GM21737 (cell line): ENCODE data around the gene SETBP1.

Experiments
- ATAC-seq: cut with Tn5 transposase; IDR thresholded peaks from one replicate; pipeline ENCODE4 v1.9.1; 2021; ENCODE audit warnings: mild to moderate bottlenecking, moderate library complexity; ENCODE audit not compliant: unreplicated experiment

The SETBP1 gene

GRCh38 chr18:44702594-44702993 lies 21.9 kb downstream of the SETBP1 start:
- ATAC-seq = no peak

DNA sequence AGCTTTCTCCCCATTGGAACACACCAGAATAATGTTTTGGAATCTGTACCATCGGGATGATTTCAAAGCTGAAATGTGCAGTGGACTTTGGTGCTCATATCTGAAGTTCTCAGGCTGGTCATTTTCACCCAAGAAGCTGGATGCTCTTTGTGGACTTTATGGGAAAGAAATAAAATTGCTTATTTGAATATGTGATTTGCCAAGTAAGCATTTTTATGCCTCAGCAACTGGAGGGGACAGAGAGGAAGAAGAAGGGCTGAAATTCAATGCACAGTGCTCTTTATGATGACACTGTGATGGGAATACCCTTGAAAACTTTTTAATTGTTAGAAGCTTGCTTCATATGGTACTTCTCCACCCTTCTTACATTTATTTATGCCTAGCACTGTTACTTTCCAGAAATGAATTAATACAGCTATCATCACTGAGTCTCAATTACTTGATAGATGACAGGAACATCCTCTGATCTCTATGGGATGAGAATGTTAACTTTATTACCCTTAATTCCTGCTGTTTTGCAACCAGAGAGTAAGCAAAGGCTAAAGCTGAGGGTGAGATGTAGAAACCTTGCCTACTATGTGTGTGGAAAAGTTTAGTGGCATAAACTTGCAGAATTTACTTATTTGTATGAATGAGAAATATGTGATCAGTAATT lies 23.6 kb downstream of the SETBP1 start:
- no peak for ATAC-seq

GRCh38 chr18:44705075-44705675 lies 24.5 kb downstream of the SETBP1 start:
- ATAC-seq = no peak

- ATAC-seq = no peak
Observed at GRCh38 chr18:44708451-44709083, 27.9 kb downstream of the SETBP1 start.

- ATAC-seq = peak; percentile 97
Observed at GRCh38 chr18:44709307-44710126, 28.8 kb downstream of the SETBP1 start.

GRCh38 chr18:44710931-44711330 lies 30.2 kb downstream of the SETBP1 start:
- no peak for ATAC-seq

DNA sequence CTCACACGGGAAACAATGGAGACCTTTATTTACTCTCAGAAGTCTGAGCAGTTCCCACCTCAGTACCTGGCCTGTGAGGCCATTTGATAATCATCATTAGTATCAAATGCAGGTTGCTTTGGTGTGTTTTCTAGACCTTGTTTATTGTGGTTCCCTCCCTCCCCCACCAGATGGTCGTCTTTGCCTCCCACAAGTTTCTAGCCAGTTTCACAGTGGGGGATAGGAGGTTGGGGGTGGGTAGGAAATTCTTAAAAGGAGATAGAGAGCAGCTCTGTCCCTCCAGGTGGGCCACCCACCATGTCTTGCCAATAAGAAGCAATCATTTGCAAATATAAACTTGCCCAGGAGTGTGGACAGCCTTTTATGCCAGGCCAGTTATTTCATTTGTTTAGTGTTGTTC lies 31.3 kb downstream of the SETBP1 start:
- no peak for ATAC-seq

DNA sequence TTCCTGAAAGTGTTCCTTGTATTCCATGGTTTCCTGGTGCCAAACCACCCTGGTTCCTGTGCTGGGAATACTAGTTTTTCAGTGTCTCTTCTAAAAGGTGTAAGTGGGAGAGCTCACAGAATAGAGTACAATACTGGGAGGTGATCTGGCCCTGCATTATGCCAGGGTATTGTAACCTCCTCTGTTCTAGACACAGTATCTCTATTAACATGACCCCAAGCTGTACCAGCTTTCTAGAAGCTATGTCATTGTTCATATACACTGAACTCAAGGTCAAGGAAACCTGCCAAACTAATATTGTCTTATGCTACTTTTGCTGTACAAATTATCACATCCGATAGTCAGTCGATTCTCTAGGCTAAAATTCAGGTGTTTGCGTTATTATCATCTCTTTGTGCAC lies 32.7 kb downstream of the SETBP1 start:
- ATAC-seq = no peak

GRCh38 chr18:44714376-44714775 lies 33.7 kb downstream of the SETBP1 start:
- no peak for ATAC-seq

GRCh38 chr18:44715245-44715644 lies 34.6 kb downstream of the SETBP1 start:
- ATAC-seq = no peak

- ATAC-seq = no peak
Observed at GRCh38 chr18:44715842-44716241, 35.2 kb downstream of the SETBP1 start.

GRCh38 chr18:44716697-44717163 lies 36.0 kb downstream of the SETBP1 start:
- no peak for ATAC-seq

DNA sequence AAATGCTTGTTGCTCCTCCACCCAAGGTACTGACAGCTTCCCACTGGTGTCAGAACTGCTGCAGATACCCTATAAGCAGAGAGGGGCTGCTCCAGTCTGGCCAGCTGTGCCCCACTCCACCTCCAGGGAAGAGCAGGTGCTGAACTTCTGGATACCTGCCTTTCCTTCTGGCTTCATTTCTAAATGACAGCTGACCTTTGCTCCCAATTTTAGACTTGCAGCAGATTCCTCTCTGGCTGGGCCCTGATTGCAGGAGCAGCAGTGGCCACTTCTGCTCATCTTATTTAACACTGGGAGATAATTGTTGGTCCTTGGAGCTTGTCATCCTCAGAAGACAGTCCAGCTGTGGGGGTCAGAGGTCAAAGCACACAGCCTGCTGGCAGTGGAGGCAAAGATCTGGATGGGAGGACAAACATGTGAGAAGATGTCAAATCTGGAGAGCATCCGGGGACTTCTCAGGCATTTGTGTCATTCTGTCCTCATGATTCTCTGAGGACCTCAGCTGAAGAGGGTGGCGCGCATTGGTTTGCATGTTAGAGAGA lies 38.9 kb downstream of the SETBP1 start:
- ATAC-seq = no peak

DNA sequence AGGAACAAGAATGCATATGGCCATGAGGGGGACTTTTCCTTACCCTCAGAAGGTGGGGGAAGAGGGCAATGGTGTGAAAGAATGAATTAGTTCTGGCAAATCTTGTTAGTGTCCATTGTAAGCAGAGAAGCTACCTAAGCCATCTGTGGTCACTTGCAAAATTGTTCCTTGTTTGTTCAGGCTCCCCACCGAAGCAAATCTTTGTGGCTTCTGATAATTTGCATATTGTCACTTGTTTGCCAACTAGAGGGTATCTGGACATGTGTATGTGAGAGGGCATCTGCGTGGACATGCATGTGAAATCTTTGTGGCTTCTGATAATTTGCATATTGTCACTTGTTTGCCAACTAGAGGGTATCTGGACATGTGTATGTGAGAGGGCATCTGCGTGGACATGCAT lies 41.1 kb downstream of the SETBP1 start:
- ATAC-seq = peak; percentile 42

GRCh38 chr18:44723411-44723810 lies 42.7 kb downstream of the SETBP1 start:
- no peak for ATAC-seq

- ATAC-seq = no peak
Observed at GRCh38 chr18:44724105-44724778, 43.6 kb downstream of the SETBP1 start.

DNA sequence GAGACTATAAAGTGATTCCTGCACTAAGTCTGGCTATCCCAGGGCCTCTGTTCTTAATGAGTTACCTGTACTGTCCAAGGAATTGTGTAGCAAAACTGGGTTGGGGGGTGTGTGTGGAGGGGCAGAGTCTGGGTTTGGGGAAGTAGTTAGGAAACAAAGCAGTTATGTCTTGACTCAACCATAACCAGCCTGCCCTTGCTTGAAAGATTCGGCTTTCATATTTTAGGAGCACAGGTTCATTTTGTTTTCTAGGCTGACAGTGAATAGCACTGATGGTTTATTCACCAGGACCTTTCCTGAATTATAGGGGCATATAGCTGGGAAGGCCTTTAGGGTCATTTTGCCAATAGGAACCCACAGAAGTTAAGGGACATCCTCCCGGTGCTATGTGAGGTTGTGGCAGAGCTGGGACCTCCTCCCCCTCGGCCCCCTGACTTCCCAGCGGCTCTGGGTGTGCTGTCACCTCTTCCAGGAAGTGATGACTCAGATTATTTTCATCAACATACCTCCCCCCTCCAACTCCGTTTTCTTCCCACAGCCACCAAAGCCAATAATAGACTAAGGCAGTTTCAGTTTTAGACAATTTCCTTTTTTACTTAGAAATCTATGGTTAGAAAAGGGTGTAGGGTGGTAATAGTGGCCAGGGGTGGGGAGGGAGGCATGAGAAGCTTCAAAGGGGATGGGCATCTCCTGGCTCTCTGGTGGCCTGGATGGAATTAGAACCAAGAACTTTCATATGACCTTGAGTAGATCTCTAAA lies 44.8 kb downstream of the SETBP1 start:
- ATAC-seq = peak; percentile 62

DNA sequence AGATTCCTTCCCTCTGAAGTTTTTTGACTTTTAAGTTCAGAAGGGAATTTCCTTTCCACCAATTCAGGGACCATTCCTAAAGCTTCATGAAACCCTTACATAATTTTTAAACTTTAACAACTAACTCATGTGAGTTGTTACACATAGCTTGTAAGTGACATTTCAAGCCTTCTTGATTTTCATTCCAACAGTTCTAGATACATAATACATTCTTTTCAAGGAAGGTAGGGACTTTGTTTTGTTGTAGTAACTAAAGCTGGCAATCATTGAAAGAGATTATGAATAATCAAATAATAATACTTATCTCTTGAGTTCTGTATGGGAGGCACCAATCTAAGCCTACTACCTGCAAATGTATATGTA lies 45.4 kb downstream of the SETBP1 start:
- ATAC-seq = no peak

DNA sequence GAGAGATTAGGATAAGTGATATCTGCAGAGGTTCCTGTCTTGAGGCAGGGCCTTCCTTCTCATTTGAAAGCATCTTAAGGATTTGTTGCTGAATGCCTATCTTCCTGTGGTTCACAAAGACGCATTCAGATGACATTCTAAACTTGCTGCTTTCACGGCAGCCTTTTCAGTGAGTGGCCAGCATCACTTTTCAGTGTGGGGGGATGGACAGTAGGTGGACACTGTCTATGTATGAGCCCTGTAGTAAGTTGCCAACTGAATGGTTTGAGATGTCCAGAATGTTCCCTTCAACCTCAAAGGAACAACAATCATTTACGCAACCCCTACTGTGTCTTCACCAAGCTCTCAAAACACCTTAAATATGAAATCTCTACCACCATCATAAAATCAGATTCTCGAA lies 46.6 kb downstream of the SETBP1 start:
- no peak for ATAC-seq

GRCh38 chr18:44729631-44730101 lies 49.0 kb downstream of the SETBP1 start:
- ATAC-seq = no peak
